ENCODE results near the gene TBC1D25.
A peak's percentile ranks its signal among the peaks of the same experiment; 100 is the strongest.

Gene TBC1D25

DNA sequence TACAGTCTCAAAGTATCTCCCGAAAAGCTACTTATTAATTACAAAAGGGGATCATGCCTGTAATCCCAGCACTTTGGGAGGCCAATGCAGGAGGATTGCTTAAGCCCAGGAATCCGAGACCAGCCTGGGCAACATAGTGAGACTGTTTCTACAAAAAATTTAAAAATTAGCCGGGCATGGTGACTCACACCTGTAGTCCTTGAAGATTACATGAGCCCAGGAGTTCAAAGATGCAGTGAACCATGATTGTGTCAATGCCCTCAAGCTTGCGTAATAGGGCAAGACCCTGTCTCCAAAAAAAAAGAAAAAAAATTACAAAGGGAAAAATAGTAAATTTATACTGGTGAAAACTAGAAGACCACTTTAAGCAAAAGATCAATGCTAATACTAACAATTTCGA, 34.0 kb upstream of the TBC1D25 start:
- Histone ChIP-seq H3K27me3 (peaks cover 48% of the 10 kb centered on the region), H3K4me1 (peaks cover 7% of the 10 kb centered on the region), H3K36me3 (no peaks in the 10 kb centered on the region), H3K9me3 (no peaks in the 10 kb centered on the region), H3K4me2 (no peak overlapping the region), H3K9ac (no peak overlapping the region), H3K4me3 (no peak overlapping the region), H3K27ac (no peak overlapping the region), H4K20me1 (no peaks in the 10 kb centered on the region)
- peak; percentile 47; the same call in 1 of the 2 replicates for TF ChIP-seq Cebpa-rat (IDR thresholded peaks at IDR 0.05)

DNA sequence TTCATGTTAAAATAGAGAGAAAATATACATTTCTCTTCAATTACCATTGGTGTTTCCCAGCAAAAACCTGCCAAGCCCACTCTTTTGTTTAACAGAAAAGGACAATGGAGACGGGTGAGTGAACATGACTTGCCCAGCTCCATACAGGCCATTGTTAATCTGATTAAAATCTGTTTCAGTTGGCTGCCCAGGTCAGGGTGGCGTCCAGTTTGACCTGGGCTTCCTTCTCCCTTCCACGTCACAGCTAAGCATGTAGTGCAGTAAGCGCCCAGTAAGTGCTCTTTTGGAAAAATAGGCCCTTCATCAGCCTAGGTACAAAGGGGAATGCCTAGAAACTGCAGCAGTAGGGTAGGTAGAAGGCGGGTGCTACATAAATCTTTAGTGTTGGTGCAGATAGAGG, 32.3 kb upstream of the TBC1D25 start:
- no peaks in the 10 kb centered on the region; the same call in 1 of the 2 replicates for H3K36me3 ChIP-seq
- no peaks in the 10 kb centered on the region for H4K20me1 ChIP-seq
- H3K4me2 ChIP-seq: no peak overlapping the region

DNA sequence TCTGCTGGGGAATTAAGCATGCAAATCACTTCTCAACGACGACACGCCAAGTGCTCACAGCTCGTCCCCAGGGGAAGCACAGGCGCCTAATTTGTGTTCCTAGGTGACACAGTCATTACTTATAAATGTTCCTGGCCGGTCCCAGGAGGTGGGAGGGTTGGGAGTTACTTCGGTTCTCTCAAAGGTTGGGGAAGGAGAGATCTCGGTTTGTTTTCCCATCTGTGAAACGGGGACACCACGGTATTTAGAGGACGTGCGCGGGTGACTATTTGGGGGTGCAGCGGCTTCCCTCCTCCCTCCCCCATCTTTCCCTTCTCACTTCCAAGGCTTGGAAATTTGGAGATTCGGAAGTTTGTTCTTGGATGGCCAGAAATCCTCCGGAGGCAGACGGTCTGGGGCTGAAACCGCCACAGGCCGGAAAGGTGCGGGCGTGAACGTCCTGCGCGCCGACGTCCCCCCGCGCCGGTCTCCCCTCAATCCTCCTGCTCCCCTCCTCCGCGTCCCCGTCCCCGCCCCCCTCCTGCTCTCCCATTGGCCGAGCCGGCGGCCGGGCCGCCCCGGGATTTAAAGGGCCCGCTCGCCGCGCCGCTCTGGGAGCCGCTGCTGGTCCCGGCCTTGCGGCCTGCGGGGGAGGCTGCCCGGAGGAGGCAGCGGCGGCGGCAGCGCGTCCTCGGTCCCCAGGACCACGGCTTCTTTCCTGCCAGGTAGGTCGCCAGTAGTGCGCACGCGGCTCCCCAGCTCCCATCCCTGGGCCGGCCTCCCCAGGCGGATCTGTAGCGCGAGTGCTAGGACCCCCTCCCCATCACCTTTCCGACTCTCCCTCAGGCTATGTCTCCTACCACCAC, 30.9 kb upstream of the TBC1D25 start, which contains the start of gene PORCN:
PORCN (plus strand) TSS at position 593 of the 845 bp plus-strand sequence. CDS start 829 bp downstream, outside the sequence.
- no peak for TF ChIP-seq Cebpa-rat (IDR thresholded peaks at IDR 0.05)
- Histone ChIP-seq H3K9me3 (no peaks in the 10 kb centered on the region), H3K36me3 (no peaks in the 10 kb centered on the region; the same call in 1 of the 2 replicates), H3K4me3 (peak within 1 kb of the TSS; percentile 74), H3K4me2 (peak within 1 kb of the TSS; percentile 76), H3K4me1 (peaks cover 7% of the 10 kb centered on the region), H3K9ac (peak within 1 kb of the TSS; percentile 80), H3K27me3 (peaks cover 17% of the 10 kb centered on the region), H3K27ac (peak within 1 kb of the TSS; percentile 63), H4K20me1 (no peaks in the 10 kb centered on the region)

More for the DNA sequence above, 32.3 kb upstream of the TBC1D25 start:
- TF ChIP-seq Cebpa-rat (IDR thresholded peaks at IDR 0.05): no peak
- H3K4me1 ChIP-seq: peaks cover 7% of the 10 kb centered on the region
- no peak overlapping the region for H3K27ac ChIP-seq
- H3K4me3 ChIP-seq: no peak overlapping the region
- peaks cover 31% of the 10 kb centered on the region for H3K27me3 ChIP-seq
- no peak overlapping the region for H3K9ac ChIP-seq
- H3K9me3 ChIP-seq: no peaks in the 10 kb centered on the region

DNA sequence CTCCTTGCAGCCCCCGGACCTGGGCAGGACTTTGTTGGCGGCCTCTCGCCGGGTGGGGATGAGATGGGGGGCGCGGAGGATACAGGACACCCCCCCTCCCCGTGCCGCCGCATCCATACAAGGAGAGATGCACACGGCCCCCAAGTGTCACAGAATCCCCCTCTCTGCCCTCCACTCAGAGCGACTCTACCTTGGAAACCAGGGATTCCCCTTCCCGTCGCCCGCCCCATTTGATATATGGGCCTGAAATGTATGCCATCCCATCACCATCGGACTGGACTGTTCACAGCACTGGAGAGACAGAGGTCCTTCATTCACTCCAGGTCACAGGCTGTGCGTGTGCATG, 30.3 kb upstream of the TBC1D25 start:
- H3K9me3 ChIP-seq: no peaks in the 10 kb centered on the region
- H4K20me1 ChIP-seq: no peaks in the 10 kb centered on the region
- peak overlapping the region; percentile 80 for H3K9ac ChIP-seq
- H3K4me2 ChIP-seq: peak overlapping the region; percentile 76
- TF ChIP-seq Cebpa-rat (IDR thresholded peaks at IDR 0.05): no peak
- H3K36me3 ChIP-seq: no peaks in the 10 kb centered on the region; the same call in 1 of the 2 replicates
- H3K27ac ChIP-seq: peak overlapping the region; percentile 63
- H3K4me3 ChIP-seq: peak overlapping the region; percentile 74
- peaks cover 16% of the 10 kb centered on the region for H3K27me3 ChIP-seq
- H3K4me1 ChIP-seq: peaks cover 7% of the 10 kb centered on the region

DNA sequence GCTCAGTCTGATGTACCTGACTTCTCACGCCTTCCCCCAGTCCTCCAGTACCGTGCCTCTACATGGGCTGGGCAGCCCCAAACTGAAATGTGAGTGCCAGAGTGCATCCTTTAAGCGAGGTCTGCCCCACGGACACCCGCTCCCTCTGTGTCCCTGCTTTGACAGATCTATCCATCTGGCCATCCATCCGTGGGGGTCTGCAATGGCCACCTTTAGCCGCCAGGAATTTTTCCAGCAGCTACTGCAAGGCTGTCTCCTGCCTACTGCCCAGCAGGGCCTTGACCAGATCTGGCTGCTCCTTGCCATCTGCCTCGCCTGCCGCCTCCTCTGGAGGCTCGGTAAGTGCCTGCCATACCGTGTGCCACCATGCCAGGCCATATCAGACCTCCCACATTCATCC, 29.9 kb upstream of the TBC1D25 start:
- Histone ChIP-seq H3K4me2 (peak overlapping the region; percentile 76), H3K36me3 (no peaks in the 10 kb centered on the region; the same call in 1 of the 2 replicates), H3K4me3 (peak overlapping the region; percentile 74), H3K9me3 (no peaks in the 10 kb centered on the region), H3K4me1 (peaks cover 7% of the 10 kb centered on the region), H3K27me3 (peaks cover 16% of the 10 kb centered on the region; the same call in 1 of the 2 replicates), H4K20me1 (no peaks in the 10 kb centered on the region), H3K9ac (peak overlapping the region; percentile 80; the same call in 1 of the 2 replicates), H3K27ac (no peak overlapping the region)
- TF ChIP-seq Cebpa-rat (IDR thresholded peaks at IDR 0.05): no peak

DNA sequence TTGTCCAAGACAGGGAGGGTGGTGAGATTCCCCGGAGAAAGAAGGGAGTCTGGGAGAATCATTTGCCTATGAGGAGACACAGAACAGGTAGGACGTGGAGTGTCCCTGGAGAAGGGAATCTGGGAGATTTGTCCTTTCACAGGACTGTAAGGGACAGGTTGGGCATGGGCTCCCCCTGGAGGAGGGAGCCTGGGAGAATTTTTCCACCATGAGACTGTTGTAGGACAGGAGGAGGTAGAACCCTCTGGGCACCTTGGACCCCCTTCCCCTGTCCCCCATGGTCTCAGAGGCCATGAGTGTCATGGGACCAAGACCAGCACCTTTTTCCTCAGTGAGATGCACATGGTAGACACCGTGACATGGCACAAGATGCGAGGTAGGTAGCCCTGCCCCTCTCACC, 28.0 kb upstream of the TBC1D25 start:
- TF ChIP-seq Cebpa-rat (IDR thresholded peaks at IDR 0.05): no peak
- H3K27ac ChIP-seq: no peak overlapping the region
- H3K9me3 ChIP-seq: no peaks in the 10 kb centered on the region
- H4K20me1 ChIP-seq: no peaks in the 10 kb centered on the region
- peaks cover 7% of the 10 kb centered on the region for H3K4me1 ChIP-seq
- no peak overlapping the region for H3K4me2 ChIP-seq
- H3K27me3 ChIP-seq: peaks cover 19% of the 10 kb centered on the region
- peaks cover 6% of the 10 kb centered on the region; the same call in 1 of the 2 replicates for H3K36me3 ChIP-seq
- no peak overlapping the region for H3K4me3 ChIP-seq
- no peak overlapping the region for H3K9ac ChIP-seq

DNA sequence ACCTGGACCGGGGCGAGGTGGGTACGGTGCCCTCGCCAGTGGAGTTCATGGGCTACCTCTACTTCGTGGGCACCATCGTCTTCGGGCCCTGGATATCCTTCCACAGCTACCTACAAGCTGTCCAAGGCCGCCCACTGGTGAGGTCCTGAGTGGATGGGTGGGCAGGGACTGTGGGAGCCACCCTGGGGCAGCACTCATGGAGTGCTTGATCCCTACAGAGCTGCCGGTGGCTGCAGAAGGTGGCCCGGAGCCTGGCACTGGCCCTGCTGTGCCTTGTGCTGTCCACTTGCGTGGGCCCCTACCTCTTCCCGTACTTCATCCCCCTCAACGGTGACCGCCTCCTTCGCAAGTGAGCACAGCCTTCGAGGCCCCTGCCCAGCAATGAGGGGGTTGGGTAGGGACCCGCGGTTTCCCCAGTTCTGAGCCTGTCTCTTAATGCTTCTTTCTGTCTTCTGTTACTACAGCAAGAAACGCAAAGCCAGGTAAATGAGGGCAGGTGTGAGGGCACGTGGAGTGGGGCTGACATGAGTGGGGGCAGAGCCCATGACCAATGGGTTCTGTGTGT, 27.1 kb upstream of the TBC1D25 start:
- Histone ChIP-seq H3K9me3 (no peaks in the 10 kb centered on the region), H3K36me3 (peaks cover 6% of the 10 kb centered on the region; the same call in 1 of the 2 replicates)
- TF ChIP-seq Cebpa-rat (IDR thresholded peaks at IDR 0.05): no peak

DNA sequence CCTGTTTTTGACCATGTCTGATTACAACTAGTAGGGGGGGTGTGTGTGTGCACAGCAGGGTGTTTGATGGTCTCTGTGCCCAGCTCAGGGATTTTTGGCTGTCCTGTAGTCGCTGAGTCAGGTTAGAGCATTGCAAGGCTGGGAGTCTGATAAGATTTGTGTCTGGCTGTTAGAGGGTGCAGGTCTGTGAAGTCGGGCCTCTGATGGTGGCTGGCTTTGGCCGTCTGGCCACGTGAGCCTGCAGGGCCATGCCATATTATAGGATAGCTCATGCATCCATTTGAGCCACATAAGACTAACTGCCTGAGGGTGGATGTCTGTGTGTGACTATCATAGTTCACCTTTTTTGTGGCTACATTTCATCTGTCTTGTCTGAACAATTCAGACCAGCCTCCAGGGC, 25.8 kb upstream of the TBC1D25 start:
- Histone ChIP-seq H3K36me3 (peaks cover 6% of the 10 kb centered on the region; the same call in 1 of the 2 replicates), H3K27ac (no peak overlapping the region), H3K4me3 (no peak overlapping the region), H3K27me3 (peaks cover 18% of the 10 kb centered on the region), H3K4me2 (no peak overlapping the region), H3K9me3 (no peaks in the 10 kb centered on the region), H3K9ac (no peak overlapping the region), H4K20me1 (no peaks in the 10 kb centered on the region), H3K4me1 (peaks cover 7% of the 10 kb centered on the region)
- TF ChIP-seq Cebpa-rat (IDR thresholded peaks at IDR 0.05): no peak

More for the DNA sequence above, 27.1 kb upstream of the TBC1D25 start:
- Histone ChIP-seq H4K20me1 (no peaks in the 10 kb centered on the region), H3K9ac (no peak overlapping the region), H3K4me1 (peaks cover 7% of the 10 kb centered on the region), H3K4me3 (no peak overlapping the region), H3K4me2 (no peak overlapping the region), H3K27me3 (peaks cover 18% of the 10 kb centered on the region), H3K27ac (no peak overlapping the region)

DNA sequence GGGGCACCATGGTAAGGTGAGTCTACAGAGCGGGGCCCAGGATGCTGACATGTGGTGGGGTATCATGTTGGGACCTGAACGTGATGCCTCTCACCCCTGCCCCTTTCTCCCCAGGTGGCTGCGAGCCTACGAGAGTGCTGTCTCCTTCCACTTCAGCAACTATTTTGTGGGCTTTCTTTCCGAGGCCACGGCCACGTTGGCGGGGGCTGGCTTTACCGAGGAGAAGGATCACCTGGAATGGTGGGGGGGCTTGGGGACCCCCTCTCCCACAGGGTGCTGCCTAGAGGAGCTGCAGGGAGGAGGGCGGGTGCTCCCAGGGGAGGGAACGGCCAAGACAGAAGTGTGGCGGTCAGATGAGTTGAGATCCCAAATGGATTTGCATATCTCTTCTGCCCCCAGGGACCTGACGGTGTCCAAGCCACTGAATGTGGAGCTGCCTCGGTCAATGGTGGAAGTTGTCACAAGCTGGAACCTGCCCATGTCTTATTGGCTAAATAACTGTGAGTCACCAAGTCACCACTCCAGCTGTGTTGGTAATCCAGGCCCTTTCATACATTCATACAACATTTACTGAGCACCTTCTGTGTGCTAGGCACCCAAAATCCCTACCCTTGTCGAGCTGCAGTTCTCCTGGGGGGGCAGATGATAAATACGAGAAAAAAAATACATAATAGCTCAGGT, 25.2 kb upstream of the TBC1D25 start:
- H3K4me2 ChIP-seq: no peak overlapping the region
- H4K20me1 ChIP-seq: no peaks in the 10 kb centered on the region
- peaks cover 6% of the 10 kb centered on the region for H3K4me1 ChIP-seq
- H3K9me3 ChIP-seq: no peaks in the 10 kb centered on the region
- peaks cover 18% of the 10 kb centered on the region for H3K27me3 ChIP-seq
- no peak overlapping the region for H3K27ac ChIP-seq
- no peak overlapping the region for H3K9ac ChIP-seq
- H3K4me3 ChIP-seq: no peak overlapping the region
- TF ChIP-seq Cebpa-rat (IDR thresholded peaks at IDR 0.05): no peak
- peaks cover 6% of the 10 kb centered on the region; the same call in 1 of the 2 replicates for H3K36me3 ChIP-seq

Data from BLaER1 (cell line).